Measurements from ENCODE around the gene PTPDC1.

Gene PTPDC1, protein sequence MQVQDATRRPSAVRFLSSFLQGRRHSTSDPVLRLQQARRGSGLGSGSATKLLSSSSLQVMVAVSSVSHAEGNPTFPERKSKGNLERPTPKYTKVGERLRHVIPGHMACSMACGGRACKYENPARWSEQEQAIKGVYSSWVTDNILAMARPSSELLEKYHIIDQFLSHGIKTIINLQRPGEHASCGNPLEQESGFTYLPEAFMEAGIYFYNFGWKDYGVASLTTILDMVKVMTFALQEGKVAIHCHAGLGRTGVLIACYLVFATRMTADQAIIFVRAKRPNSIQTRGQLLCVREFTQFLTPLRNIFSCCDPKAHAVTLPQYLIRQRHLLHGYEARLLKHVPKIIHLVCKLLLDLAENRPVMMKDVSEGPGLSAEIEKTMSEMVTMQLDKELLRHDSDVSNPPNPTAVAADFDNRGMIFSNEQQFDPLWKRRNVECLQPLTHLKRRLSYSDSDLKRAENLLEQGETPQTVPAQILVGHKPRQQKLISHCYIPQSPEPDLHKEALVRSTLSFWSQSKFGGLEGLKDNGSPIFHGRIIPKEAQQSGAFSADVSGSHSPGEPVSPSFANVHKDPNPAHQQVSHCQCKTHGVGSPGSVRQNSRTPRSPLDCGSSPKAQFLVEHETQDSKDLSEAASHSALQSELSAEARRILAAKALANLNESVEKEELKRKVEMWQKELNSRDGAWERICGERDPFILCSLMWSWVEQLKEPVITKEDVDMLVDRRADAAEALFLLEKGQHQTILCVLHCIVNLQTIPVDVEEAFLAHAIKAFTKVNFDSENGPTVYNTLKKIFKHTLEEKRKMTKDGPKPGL

DNA sequence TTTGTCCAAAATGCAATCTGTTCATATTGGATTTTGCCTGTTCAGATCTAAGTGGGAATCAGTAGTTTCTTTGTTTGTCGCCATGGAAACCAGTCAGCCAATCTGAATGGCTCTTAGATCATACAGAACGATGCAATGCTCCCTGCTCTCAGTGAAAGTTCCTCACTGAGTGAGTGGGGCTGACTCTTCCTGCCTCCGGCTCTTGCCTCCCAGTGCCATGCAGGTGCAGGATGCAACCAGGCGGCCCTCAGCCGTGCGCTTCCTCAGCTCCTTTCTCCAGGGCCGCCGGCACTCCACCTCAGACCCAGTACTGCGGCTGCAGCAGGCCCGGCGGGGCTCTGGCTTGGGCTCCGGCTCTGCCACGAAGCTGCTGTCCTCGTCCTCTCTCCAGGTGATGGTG, at the start of gene PTPDC1:
Gene PTPDC1, plus strand, starts transcription at position 151 of the 400 bp plus-strand sequence. Its CDS starts 67 bp downstream, at position 218.
- no peak for DNase-seq

GRCh38 chr9:94034511-94034910, 49.8 kb upstream of the PTPDC1 start:
- DNase-seq = no peak

- DNase-seq = no peak
Measured at GRCh38 chr9:94039786-94040185, 44.5 kb upstream of the PTPDC1 start.

- DNase-seq = no peak
Measured at GRCh38 chr9:94042516-94043360, 41.5 kb upstream of the PTPDC1 start.

- no peak for DNase-seq
Measured at GRCh38 chr9:94054716-94055115, 29.5 kb upstream of the PTPDC1 start.

- no peak for DNase-seq
Measured at GRCh38 chr9:94056442-94056974, 27.8 kb upstream of the PTPDC1 start.

GRCh38 chr9:94057918-94058317, 26.3 kb upstream of the PTPDC1 start:
- DNase-seq = no peak

DNA sequence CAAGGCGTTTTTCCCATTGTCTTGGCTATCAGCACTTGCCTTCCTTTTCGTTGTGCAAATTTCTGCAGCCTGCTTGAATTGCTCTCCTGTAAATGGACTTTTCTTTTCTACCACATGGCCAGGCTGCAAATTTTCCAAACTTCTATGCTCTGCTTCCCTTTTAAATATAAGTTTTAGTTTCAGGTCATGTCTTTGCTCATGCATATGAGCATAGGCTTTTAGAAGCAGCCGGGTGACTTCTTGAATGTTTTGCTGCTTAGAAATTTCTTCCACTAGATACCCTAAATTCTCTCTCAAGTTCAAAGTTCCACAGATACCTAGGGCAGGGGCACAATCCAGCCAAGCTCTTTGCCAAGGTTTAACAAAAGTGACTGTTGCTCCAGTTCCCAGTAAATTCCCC, 22.4 kb upstream of the PTPDC1 start:
- no peak for DNase-seq

- peak; percentile 69 for DNase-seq
Measured at GRCh38 chr9:94065535-94065961, 18.7 kb upstream of the PTPDC1 start.

GRCh38 chr9:94068257-94068656, 16.0 kb upstream of the PTPDC1 start:
- no peak for DNase-seq

GRCh38 chr9:94076557-94076956, 7.7 kb upstream of the PTPDC1 start:
- no peak for DNase-seq

- DNase-seq = no peak
Measured at GRCh38 chr9:94078086-94078485, 6.2 kb upstream of the PTPDC1 start.

DNA sequence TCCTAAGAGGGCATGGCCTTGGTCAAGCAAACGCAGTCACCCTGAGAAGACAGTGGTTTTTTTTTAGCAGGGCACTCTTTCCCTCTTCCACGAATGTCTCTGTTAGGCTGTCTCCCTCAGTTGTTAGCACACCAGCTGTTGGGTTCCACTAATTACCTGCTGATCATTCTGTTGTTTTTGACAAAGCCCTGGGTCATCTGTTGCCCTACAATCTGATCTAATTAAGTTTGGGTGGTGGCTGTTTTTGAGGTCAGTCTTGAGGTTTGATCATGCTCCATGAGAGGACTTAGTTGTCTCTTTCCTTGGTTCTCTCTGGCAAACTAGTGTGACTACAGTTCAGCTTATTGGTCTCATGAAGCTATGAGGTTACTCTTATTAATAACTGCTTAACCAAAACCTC, 5.0 kb upstream of the PTPDC1 start:
- no peak for DNase-seq

DNA sequence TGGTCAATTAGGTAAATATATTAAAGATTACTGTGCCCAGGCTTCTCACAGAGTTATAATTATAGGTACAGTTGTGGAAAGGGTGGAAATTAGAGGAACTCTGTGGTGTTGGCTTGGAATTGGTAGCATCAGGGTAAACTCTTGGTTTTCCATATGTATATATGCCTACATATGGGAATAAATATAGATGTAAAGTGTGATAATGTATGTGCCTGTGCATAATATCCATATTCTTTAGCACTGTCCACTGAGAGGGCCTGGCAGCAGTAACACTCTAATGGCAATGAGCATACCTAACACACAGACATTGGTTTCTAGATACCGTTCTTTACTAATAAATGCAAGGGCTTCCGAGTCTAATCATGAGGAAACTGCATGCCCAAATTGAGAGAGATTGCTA, 4.0 kb upstream of the PTPDC1 start:
- DNase-seq = no peak

DNA sequence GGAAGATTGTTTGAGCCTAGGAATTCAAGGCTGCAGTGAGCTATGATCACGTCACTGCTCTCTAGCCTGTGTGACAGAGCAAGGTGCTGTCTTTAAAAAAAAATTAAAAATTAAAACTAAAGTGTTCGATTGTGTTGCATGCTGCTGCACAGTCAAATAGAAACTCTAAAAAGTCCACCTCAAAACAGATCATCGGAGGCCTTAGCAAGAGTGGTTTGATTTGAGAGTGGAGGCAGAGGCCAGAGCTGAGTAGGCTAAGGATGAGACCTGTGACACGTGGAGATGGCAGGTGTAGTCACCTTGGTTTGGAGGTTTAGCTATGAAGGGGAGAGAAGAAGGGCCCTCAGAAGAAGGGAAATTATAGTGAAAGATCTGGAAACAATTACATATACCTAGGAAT, 2.8 kb upstream of the PTPDC1 start:
- no peak for DNase-seq

DNA sequence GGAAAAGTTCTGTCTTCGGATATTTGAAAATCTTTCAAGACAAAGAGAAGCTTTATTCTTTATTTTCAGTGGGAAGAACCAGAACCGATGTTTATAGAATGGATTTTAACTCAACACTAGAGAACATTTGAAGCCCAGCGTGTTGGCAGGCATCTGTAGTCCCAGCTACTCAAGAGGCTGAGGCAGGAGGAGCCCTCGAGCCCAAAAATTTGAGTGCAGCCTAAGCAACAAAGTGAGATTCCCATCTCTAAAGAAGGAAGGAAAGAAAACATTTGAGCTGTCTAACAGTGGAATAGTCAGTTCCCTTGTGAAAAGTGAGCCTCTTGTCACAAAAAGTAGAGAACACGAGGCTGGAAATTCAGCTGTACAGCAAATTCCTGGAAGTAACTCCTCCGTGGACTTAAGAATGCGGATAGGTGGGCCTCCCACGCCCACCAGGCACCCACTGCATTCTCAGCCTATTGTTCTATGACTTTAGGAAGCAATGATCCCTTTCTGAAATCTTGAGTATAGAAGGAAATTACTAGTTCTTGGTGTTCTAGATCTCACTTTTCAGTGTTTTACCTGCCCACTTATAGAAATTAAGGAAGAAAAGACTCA, 2.3 kb upstream of the PTPDC1 start:
- no peak for DNase-seq

DNA sequence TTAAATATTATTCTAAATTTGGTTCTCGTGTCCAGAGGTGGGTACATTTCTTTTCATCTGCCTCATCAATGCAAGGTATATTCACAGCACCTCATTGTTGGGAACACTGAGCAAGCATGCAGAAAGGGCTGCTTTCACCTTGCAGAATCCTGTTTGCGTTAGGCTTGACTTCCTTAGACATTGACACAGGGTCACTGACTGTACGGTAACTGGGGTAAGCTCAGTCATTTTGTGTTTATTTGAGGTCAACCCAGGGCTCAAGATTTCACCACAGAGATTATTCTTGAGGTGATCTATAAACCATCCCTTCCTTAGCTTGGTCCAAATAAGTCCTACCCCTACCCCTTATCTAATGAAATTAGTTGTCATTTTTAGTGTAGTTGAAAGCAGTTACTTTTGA, 1.7 kb upstream of the PTPDC1 start:
- no peak for DNase-seq

GRCh38 chr9:94082956-94083355, 1.3 kb upstream of the PTPDC1 start:
- DNase-seq = no peak

GRCh38 chr9:94083384-94083783, 880 bp upstream of the PTPDC1 start:
- no peak for DNase-seq

DNA sequence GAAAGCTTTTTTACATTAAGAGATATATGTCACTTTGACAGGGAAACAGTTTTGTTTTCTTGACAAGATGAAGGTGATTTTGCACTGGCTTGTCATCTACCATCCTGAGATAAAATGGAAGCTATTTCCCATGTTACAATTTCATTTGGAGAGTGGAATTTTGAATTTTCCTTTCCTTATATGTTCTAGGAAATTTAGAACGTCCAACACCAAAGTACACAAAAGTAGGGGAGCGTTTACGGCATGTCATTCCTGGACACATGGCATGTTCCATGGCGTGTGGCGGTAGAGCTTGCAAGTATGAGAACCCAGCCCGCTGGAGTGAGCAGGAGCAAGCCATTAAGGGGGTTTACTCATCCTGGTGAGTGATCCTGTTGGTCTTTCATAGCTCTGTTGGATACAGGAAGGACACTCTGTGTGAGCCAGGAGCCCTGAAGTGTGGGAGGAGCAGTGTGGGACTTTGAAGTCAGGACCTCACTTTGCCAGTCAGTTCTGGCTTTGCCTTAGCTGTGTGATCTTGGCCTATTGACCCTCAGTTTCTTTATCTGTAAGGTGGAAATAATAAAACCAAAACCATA, 887 bp downstream of the PTPDC1 start:
- DNase-seq = no peak

- no peak for DNase-seq
Measured at GRCh38 chr9:94086486-94087345, 2.5 kb downstream of the PTPDC1 start.

Measured in CD4-positive, alpha-beta T cell treated with Interleukin-4 for 1 hour (primary cell).